B cell (primary cell): Measurements from ENCODE around the gene TBCD. TPM values are rescaled to one million over a fixed set of nuclear protein-coding genes. Genes with fewer than 3 reads are reported as not detected.

Source experiments
- ATAC-seq: fragments of 200-7000 bp; cut with Tn5 transposase; one replicate; pipeline ENCODE4 v1.10.0; 2021; ENCODE audit warnings: low read depth, mild to moderate bottlenecking, moderate number of reproducible peaks, moderate library complexity
- CTCF ChIA-PET: fragments of 350-600 bp; sonication (Branson Sonifier 250); formaldehyde crosslinking; loops from one replicate; lab custom pipeline; 2021; ENCODE audit warnings: antibody characterized with exemption, inconsistent platforms; lab: Charles Lee
- POLR2A ChIA-PET: fragments of 350-600 bp; sonication (Branson Sonifier 250); formaldehyde crosslinking; loops from one replicate; lab custom pipeline; 2021; ENCODE audit warnings: antibody characterized with exemption; lab: Charles Lee
- DNase-seq: peaks from one replicate; pipeline ENCODE4 v3.0.0; 2013
- H2AFZ ChIP-seq: 2 replicates; pipeline ENCODE4 v1.6.1; 2012; ENCODE audit warnings: mild to moderate bottlenecking, low read depth, low read length; ENCODE audit not compliant: insufficient read depth, poor library complexity, severe bottlenecking
- H3K27ac ChIP-seq, 2 donors: 1 replicate in 1 of 2; 2 replicates in 1 of 2; pipeline ENCODE4 v1.5.1; 2012 to 2013; ENCODE audit warnings: low read length in 2 of 2, mild to moderate bottlenecking in 2 of 2, moderate library complexity in 1 of 2
- H3K27me3 ChIP-seq, 4 experiments: fragments of 200-600 bp in 1 of 4; sonication (generic) in 1 of 4; replicated peaks in 1 of 4; 1 replicate in 2 of 4; 2 replicates in 2 of 4; pipeline versions ENCODE4 v1.6.1 to v1.7.0; 2013 to 2016; ENCODE audit warnings: low read length in 3 of 4, mild to moderate bottlenecking in 2 of 4, mixed read lengths in 1 of 4, moderate library complexity in 1 of 4; ENCODE audit not compliant: insufficient read depth in 4 of 4, control insufficient read depth in 3 of 4; ENCODE audit errors: control extremely low read depth in 1 of 4
- H3K36me3 ChIP-seq, 2 experiments: replicated peaks in 1 of 2; 1 replicate in 1 of 2; 2 replicates in 1 of 2; pipeline versions ENCODE4 v1.6.1 to v1.7.1; 2013; ENCODE audit warnings: low read length in 1 of 2; ENCODE audit not compliant: insufficient read depth in 2 of 2, control insufficient read depth in 1 of 2; ENCODE audit errors: control extremely low read depth in 1 of 2, extremely low read depth in 1 of 2
- H3K4me1 ChIP-seq, 2 donors: fragments of 200-600 bp in 1 of 2; sonication (generic) in 1 of 2; 1 replicate in 1 of 2; 2 replicates in 1 of 2; pipeline versions ENCODE4 v1.5.1 to v1.6.1; 2013 to 2017; ENCODE audit warnings: low read length in 2 of 2; ENCODE audit not compliant: control insufficient read depth in 2 of 2, insufficient read depth in 2 of 2
- H3K4me2 ChIP-seq: replicated peaks from 2 replicates; pipeline ENCODE3; 2012; ENCODE audit warnings: mild to moderate bottlenecking, low read depth, low read length; ENCODE audit not compliant: poor library complexity, severe bottlenecking
- H3K4me3 ChIP-seq, 5 experiments: fragments of 200-600 bp in 1 of 5; sonication (generic) in 1 of 5; 1 replicate in 3 of 5; 2 replicates in 2 of 5; pipeline versions ENCODE4 v1.5.1 to v1.7.0; 2011 to 2016; ENCODE audit warnings: low read length in 4 of 5, mild to moderate bottlenecking in 4 of 5, low read depth in 2 of 5, control low read depth in 1 of 5, moderate library complexity in 1 of 5; ENCODE audit not compliant: insufficient read depth in 1 of 5; ENCODE audit errors: control extremely low read depth in 1 of 5, extremely low read depth in 1 of 5
- H3K79me2 ChIP-seq: fragments of 200-600 bp; sonication (generic); one replicate; pipeline ENCODE4 v1.6.0; 2016; ENCODE audit warnings: low read length; ENCODE audit not compliant: control insufficient read depth, insufficient read depth
- H3K9ac ChIP-seq: fragments of 200-600 bp; sonication (generic); 2 replicates; pipeline ENCODE4 v1.6.1; 2017; ENCODE audit warnings: mild to moderate bottlenecking, low read length, moderate library complexity
- H3K9me3 ChIP-seq, 3 donors: one replicate each; pipeline versions ENCODE4 v1.6.1 to v1.7.1; 2013; ENCODE audit warnings: low read length in 2 of 3; ENCODE audit not compliant: control insufficient read depth in 2 of 3, insufficient read depth in 1 of 3; ENCODE audit errors: control extremely low read depth in 1 of 3
- H4K20me1 ChIP-seq: 2 replicates; pipeline ENCODE4 v1.6.0; 2012; ENCODE audit warnings: mild to moderate bottlenecking, low read length; ENCODE audit not compliant: insufficient read depth, control insufficient read depth, poor library complexity, severe bottlenecking
- H3K27ac Mint-ChIP-seq: one replicate; pipeline ENCODE4 v1.8.0; 2021; ENCODE audit warnings: mixed read lengths
- H3K27me3 Mint-ChIP-seq: one replicate; pipeline ENCODE4 v1.8.0; 2021; ENCODE audit warnings: mixed read lengths
- H3K4me1 Mint-ChIP-seq: one replicate; pipeline ENCODE4 v1.8.0; 2021; ENCODE audit warnings: mixed read lengths
- H3K4me3 Mint-ChIP-seq: one replicate; pipeline ENCODE4 v1.8.0; 2021; ENCODE audit warnings: mixed read lengths
- H3K9me3 Mint-ChIP-seq: one replicate; pipeline ENCODE4 v1.8.0; 2022; ENCODE audit warnings: mixed read lengths; ENCODE audit not compliant: insufficient read depth
- CTCF ChIP-seq: fragments of 200-600 bp; IDR thresholded peaks from one replicate; pipeline ENCODE4 v1.8.0; 2022; ENCODE audit warnings: antibody characterized with exemption, mild to moderate bottlenecking
- EZH2 ChIP-seq: IDR thresholded peaks from 2 replicates; pipeline ENCODE4 v1.6.1; 2012; ENCODE audit warnings: borderline replicate concordance, low read depth, mild to moderate bottlenecking, moderate library complexity, low read length; ENCODE audit not compliant: insufficient read depth, poor library complexity, severe bottlenecking
- WGBS: methylation state at CpG from one replicate; pipeline ENCODE4 v1.1.5; 2013; ENCODE audit warnings: missing lambda C conversion rate; ENCODE audit not compliant: insufficient coverage; 5-methylcytosine and 5-hydroxymethylcytosine counted together
- intact Hi-C: fragments of 100-400 bp; cut with micrococcal nuclease; formaldehyde crosslinking; loops from one replicate; pipeline ENCODE4 v1.10.0; 2022
- polyA plus RNA-seq: library from polyadenylated mRNA; depleted of rRNA; stranded (reverse); fragments of >200 nt; gene quantifications from 2 replicates; pipeline ENCODE4 v1.2.3, GENCODE V29; 2012
- total RNA-seq, 2 donors: library from RNA; stranded (reverse); fragments of 120-200 nt in 1 of 2; gene quantifications; 1 replicate in 1 of 2; 2 replicates in 1 of 2; pipeline versions ENCODE4 v1.2.3 to v1.2.4, GENCODE V29; 2013 to 2022

TBCD gene
- total and polyA plus RNA-seq, 2 donors (not counting 1 experiment from before 2014, with no cell fraction given) = 60.8 to 101 TPM

DNA sequence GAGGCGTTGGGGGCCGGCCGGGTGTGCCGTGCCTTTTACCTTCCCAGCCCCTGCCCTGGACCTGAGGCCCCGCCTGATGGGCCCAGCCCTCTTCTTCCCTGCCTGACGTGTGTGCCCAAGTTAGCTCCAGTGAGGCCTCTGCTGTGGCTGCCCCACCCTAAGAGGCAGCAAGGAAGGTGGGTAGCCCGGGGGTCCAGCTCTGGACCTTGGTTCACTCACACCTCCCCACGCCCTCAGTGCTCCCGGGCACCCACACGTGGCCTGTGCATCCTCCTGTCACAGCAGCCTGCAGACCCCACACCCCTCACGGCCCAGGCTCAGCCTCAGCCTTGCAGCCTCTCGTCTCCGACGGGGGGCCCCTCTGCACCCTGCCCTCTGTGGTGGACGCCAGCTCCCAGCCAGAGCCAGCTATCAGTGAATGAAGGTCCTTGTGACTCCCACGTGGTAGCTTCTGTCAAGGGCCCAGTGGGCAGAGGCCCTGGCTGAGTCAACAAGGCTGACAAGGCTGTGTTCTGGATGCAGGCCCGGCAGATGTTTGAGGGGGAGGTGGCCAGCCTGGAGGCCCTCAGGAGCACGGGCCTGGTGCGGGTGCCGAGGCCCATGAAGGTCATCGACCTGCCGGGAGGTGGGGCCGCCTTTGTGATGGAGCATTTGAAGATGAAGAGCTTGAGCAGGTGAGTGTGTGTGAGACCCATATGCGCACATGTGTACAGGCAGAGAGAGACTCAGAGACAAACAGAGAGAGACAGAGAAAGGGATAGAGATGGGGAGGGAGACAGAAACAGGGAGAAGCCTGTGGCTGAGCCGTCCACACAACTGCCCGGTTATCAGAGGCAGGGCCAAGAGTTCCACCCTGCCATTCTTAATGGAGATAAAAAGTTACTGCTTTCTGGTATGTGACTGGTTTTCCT is 13.6 kb upstream of the TBCD start:
- no peaks in the 10 kb centered on the region for H4K20me1 ChIP-seq
- H3K27me3 ChIP-seq = peaks cover 0 to 8% (median 3%) of the 10 kb centered on the region in 4 experiments
- POLR2A ChIA-PET = no interaction called here
- TF ChIP-seq EZH2 = no peak
- TF ChIP-seq CTCF = no peak
- peaks cover 1 to 36% (median 15%) of the 10 kb centered on the region in 3 donors for H3K9me3 ChIP-seq
- DNase-seq (no peak), ATAC-seq (no peak)
- H3K36me3 ChIP-seq = peaks cover 0 to 2% of the 10 kb centered on the region in 2 experiments
- H3K4me1 ChIP-seq = peaks cover 6 to 7% of the 10 kb centered on the region in 2 donors
- peaks cover under 1% of the 10 kb centered on the region for H3K9me3 Mint-ChIP-seq
- H3K9ac ChIP-seq = no peak overlapping the region
- H3K4me3 ChIP-seq = no peak overlapping the region
- intact Hi-C loops = no loop called here
- H3K27me3 Mint-ChIP-seq = no peaks in the 10 kb centered on the region
- CTCF ChIA-PET = no interaction called here
- H3K4me1 Mint-ChIP-seq = peaks cover 4% of the 10 kb centered on the region
- no peaks in the 10 kb centered on the region for H3K79me2 ChIP-seq
- no peak overlapping the region for H3K27ac ChIP-seq
- H3K27ac Mint-ChIP-seq = no peak overlapping the region
- no peak overlapping the region for H2AFZ ChIP-seq
- no peak overlapping the region for H3K4me2 ChIP-seq
- WGBS = 92% methylated on average over 25 of the region's 26 CpGs
- no peak overlapping the region for H3K4me3 Mint-ChIP-seq
